Prostate gland (tissue), 2 donors: ENCODE measurements around the gene SSTR5.

ENCODE experiments used
- CTCF ChIP-seq, 4 experiments: fragments of 200-600 bp in 2 of 4; fragments of 450-650 bp in 2 of 4; sonication (generic) in 2 of 4; IDR thresholded peaks; 1 replicate in 3 of 4; 2 replicates in 1 of 4; pipeline ENCODE4 v1.5.1; 2016 to 2019; ENCODE audit warnings: antibody characterized with exemption in 4 of 4, mild to moderate bottlenecking in 2 of 4, moderate library complexity in 2 of 4
- POLR2A ChIP-seq: fragments of 450-650 bp; IDR thresholded peaks from one replicate; pipeline ENCODE4 v1.6.1; 2016; ENCODE audit warnings: antibody characterized with exemption, mild to moderate bottlenecking

- TF ChIP-seq CTCF (IDR thresholded peaks at IDR 0.05) (no peak), POLR2A (no peak)
Measured at GRCh38 chr16:1071561-1072225, 854 bp upstream of the SSTR5 start.
